Thoracic aorta (tissue), 2 donors: Measurements from ENCODE around the gene CABCOCO1. TPM values are rescaled to one million over a fixed set of nuclear protein-coding genes. Genes with fewer than 3 reads are reported as not detected.

Experiments used
- ATAC-seq: fragments of 150-250 bp; one replicate; pipeline ENCODE4 v1.8.0; 2017; ENCODE audit warnings: low read depth; ENCODE audit not compliant: insufficient number of reproducible peaks, low FRiP score
- DNase-seq: peaks from one replicate; pipeline ENCODE4 v3.0.0-alpha.2; 2020; ENCODE audit warnings: low spot score
- H3K27ac ChIP-seq, 2 donors: fragments of 200-600 bp; sonication (generic); 1 replicate in 1 of 2; 2 replicates in 1 of 2; pipeline ENCODE4 v1.5.1; 2016; ENCODE audit warnings: mild to moderate bottlenecking in 2 of 2, moderate library complexity in 2 of 2
- H3K27me3 ChIP-seq: fragments of 200-600 bp; sonication (generic); replicated peaks from 2 replicates; pipeline ENCODE4 v1.6.0; 2016; ENCODE audit warnings: mild to moderate bottlenecking; ENCODE audit not compliant: insufficient read depth
- H3K36me3 ChIP-seq: fragments of 200-600 bp; sonication (generic); one replicate; pipeline ENCODE4 v1.5.1; 2016
- H3K4me1 ChIP-seq, 2 donors: fragments of 200-600 bp; sonication (generic); 1 replicate in 1 of 2; 2 replicates in 1 of 2; pipeline versions ENCODE4 v1.5.1 to v1.6.0; 2016; ENCODE audit warnings: low read depth in 2 of 2, mild to moderate bottlenecking in 1 of 2; ENCODE audit not compliant: control insufficient read depth in 1 of 2
- H3K4me3 ChIP-seq: fragments of 200-600 bp; sonication (generic); 2 replicates; pipeline ENCODE4 v1.5.1; 2016; ENCODE audit warnings: mild to moderate bottlenecking
- H3K9me3 ChIP-seq: fragments of 200-600 bp; sonication (generic); 2 replicates; pipeline ENCODE4 v1.5.1; 2016
- total RNA-seq, 2 donors: library from RNA; depleted of rRNA; stranded (reverse); fragments of >200 nt; gene quantifications; one replicate each; pipeline versions ENCODE4 v1.1.0 to v1.2.3, GENCODE V29; 2016
- TF ChIP-seq, protein P1 (sequence below): fragments of 200-600 bp; sonication (generic); IDR thresholded peaks from one replicate; pipeline ENCODE4 v1.5.1; 2019; ENCODE audit warnings: antibody characterized with exemption

CABCOCO1 gene
- total RNA-seq, 2 donors from 2014 or later = 1.1 TPM; not detected in 1

- no peak overlapping the region for H3K4me3 ChIP-seq
- TF ChIP-seq, protein P1, sequence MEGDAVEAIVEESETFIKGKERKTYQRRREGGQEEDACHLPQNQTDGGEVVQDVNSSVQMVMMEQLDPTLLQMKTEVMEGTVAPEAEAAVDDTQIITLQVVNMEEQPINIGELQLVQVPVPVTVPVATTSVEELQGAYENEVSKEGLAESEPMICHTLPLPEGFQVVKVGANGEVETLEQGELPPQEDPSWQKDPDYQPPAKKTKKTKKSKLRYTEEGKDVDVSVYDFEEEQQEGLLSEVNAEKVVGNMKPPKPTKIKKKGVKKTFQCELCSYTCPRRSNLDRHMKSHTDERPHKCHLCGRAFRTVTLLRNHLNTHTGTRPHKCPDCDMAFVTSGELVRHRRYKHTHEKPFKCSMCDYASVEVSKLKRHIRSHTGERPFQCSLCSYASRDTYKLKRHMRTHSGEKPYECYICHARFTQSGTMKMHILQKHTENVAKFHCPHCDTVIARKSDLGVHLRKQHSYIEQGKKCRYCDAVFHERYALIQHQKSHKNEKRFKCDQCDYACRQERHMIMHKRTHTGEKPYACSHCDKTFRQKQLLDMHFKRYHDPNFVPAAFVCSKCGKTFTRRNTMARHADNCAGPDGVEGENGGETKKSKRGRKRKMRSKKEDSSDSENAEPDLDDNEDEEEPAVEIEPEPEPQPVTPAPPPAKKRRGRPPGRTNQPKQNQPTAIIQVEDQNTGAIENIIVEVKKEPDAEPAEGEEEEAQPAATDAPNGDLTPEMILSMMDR = no peak
- H3K4me1 ChIP-seq = no peaks in the 10 kb centered on the region
- no peak for ATAC-seq
- no peaks in the 10 kb centered on the region for H3K27me3 ChIP-seq
- no peak for DNase-seq
- H3K9me3 ChIP-seq = no peaks in the 10 kb centered on the region
- H3K36me3 ChIP-seq = no peaks in the 10 kb centered on the region
- H3K27ac ChIP-seq = no peak overlapping the region
These were observed 29.8 kb downstream of the CABCOCO1 start for GRCh38 chr10:61692447-61693010.

DNA sequence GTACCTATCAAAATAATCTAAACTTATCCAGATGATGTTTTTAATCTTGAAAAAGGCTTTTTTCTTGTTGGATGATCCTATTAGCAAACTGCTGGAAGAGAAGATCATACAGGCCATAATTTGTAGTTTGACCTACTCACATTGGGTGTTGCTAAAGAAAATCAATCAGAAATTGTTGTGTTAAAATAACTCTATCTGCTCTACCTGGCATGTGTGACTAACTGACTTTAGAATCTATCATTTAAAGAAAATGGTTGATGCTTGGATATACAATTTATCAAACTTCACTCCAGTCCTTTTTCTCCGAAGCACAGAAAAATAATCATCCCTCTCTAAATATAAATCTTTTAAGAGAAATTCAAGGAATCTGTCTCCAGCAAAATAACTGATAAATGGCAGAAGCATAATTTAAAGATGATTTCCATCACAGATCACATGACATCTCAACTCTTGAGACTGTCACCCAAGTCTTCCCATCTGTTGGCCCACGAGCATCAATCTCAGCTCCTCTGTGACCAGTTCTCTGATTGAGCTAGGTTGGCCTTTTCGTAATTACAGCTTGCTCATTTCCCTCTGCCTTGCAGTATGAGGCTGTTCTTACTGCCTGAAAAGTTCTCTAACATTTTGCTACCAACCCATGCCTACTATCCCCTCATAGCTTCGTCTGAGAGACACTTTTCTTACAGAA, 36.4 kb downstream of the CABCOCO1 start:
- H3K27ac ChIP-seq = no peak overlapping the region
- no peak overlapping the region for H3K4me3 ChIP-seq
- ATAC-seq (no peak), DNase-seq (no peak)
- H3K9me3 ChIP-seq = no peaks in the 10 kb centered on the region
- TF ChIP-seq, protein P1 = no peak
- H3K4me1 ChIP-seq = no peaks in the 10 kb centered on the region
- no peaks in the 10 kb centered on the region for H3K36me3 ChIP-seq
- H3K27me3 ChIP-seq = no peaks in the 10 kb centered on the region

- H3K36me3 ChIP-seq = no peaks in the 10 kb centered on the region
- H3K4me1 ChIP-seq = no peaks in the 10 kb centered on the region
- ATAC-seq (no peak), DNase-seq (no peak)
- no peaks in the 10 kb centered on the region for H3K27me3 ChIP-seq
- no peaks in the 10 kb centered on the region for H3K9me3 ChIP-seq
- TF ChIP-seq, protein P1 = no peak
- no peak overlapping the region for H3K27ac ChIP-seq
- no peak overlapping the region for H3K4me3 ChIP-seq
These were observed 38.5 kb downstream of the CABCOCO1 start for GRCh38 chr10:61701055-61701705.

- Histone ChIP-seq H3K4me3 (no peak overlapping the region), H3K27ac (no peak overlapping the region), H3K4me1 (no peaks in the 10 kb centered on the region), H3K36me3 (no peaks in the 10 kb centered on the region), H3K9me3 (no peaks in the 10 kb centered on the region), H3K27me3 (no peaks in the 10 kb centered on the region)
- TF ChIP-seq, protein P1 = no peak
- DNase-seq (no peak), ATAC-seq (no peak)
These were observed 39.0 kb downstream of the CABCOCO1 start for GRCh38 chr10:61701706-61702105.

DNA sequence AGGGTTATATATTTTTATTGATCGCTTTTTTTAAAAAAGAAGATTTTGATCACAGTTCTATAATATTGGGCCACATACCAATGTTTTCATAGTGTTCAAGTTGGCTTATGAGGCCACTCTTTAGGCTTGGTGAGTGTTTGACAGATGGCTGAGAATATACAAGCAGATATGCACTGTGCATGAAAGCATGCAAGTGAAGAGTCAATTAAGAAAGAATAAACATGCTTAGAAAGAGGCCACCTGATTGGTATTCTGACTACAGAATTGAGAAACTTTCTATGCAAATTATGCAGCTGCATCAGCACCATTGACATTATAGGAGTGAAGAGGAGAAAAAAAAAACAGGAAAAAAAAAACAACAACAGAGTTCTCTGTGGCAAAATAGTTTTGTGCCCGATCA, 39.9 kb downstream of the CABCOCO1 start:
- H3K27me3 ChIP-seq = no peaks in the 10 kb centered on the region
- no peaks in the 10 kb centered on the region for H3K36me3 ChIP-seq
- no peaks in the 10 kb centered on the region for H3K9me3 ChIP-seq
- no peak for ATAC-seq
- no peak overlapping the region for H3K4me3 ChIP-seq
- DNase-seq = no peak
- H3K27ac ChIP-seq = no peak overlapping the region
- TF ChIP-seq, protein P1 = no peak
- no peaks in the 10 kb centered on the region for H3K4me1 ChIP-seq
